Trophoblast cell (in vitro differentiated cells and primary cell): ENCODE measurements around the gene GP9.

ENCODE experiments used
- DNase-seq, 2 donors: peaks; one replicate each; pipeline ENCODE4 v3.0.0-alpha.2; 2016
- H2AFZ ChIP-seq: 2 replicates; pipeline ENCODE4 v1.6.1; 2013; ENCODE audit warnings: low read length, moderate library complexity, mild to moderate bottlenecking; ENCODE audit not compliant: insufficient read depth, poor library complexity
- H2AK5ac ChIP-seq: 2 replicates; pipeline ENCODE4 v1.6.1; 2013; ENCODE audit warnings: mild to moderate bottlenecking, low read length
- H2BK120ac ChIP-seq: 2 replicates; pipeline ENCODE4 v1.6.1; 2013; ENCODE audit warnings: low read length, mild to moderate bottlenecking, moderate library complexity; ENCODE audit not compliant: insufficient read depth, poor library complexity
- H2BK12ac ChIP-seq: 2 replicates; pipeline ENCODE4 v1.6.1; 2013; ENCODE audit warnings: mild to moderate bottlenecking, low read length, moderate library complexity
- H2BK5ac ChIP-seq: 2 replicates; pipeline ENCODE4 v1.6.1; 2013; ENCODE audit warnings: low read length, low read depth, moderate library complexity, mild to moderate bottlenecking; ENCODE audit not compliant: poor library complexity
- H3K14ac ChIP-seq: 2 replicates; pipeline ENCODE4 v1.6.1; 2013; ENCODE audit warnings: mild to moderate bottlenecking, low read length
- H3K18ac ChIP-seq: 2 replicates; pipeline ENCODE4 v1.6.1; 2013; ENCODE audit warnings: mild to moderate bottlenecking, low read length
- H3K23ac ChIP-seq: 2 replicates; pipeline ENCODE4 v1.6.1; 2013; ENCODE audit warnings: low read length
- H3K27ac ChIP-seq: 2 replicates; pipeline ENCODE4 v1.5.1; 2013; ENCODE audit warnings: low read depth, mild to moderate bottlenecking, inconsistent platforms, low read length, moderate library complexity
- H3K27me3 ChIP-seq: 2 replicates; pipeline ENCODE4 v1.6.1; 2013; ENCODE audit warnings: inconsistent platforms, mild to moderate bottlenecking, low read length, moderate library complexity; ENCODE audit not compliant: insufficient read depth
- H3K36me3 ChIP-seq, 2 experiments: 1 replicate in 1 of 2; 2 replicates in 1 of 2; pipeline ENCODE4 v1.6.1; 2013; ENCODE audit warnings: low read length in 2 of 2, mild to moderate bottlenecking in 2 of 2, moderate library complexity in 1 of 2; ENCODE audit not compliant: insufficient read depth in 2 of 2, control insufficient read depth in 1 of 2
- H3K4ac ChIP-seq: 2 replicates; pipeline ENCODE4 v1.6.1; 2013; ENCODE audit warnings: low read depth, mild to moderate bottlenecking, low read length, moderate library complexity
- H3K4me1 ChIP-seq, 2 experiments: 1 replicate in 1 of 2; 2 replicates in 1 of 2; pipeline ENCODE4 v1.6.1; 2013; ENCODE audit warnings: low read length in 2 of 2, mild to moderate bottlenecking in 2 of 2, moderate library complexity in 1 of 2; ENCODE audit not compliant: insufficient read depth in 2 of 2, control insufficient read depth in 1 of 2
- H3K4me2 ChIP-seq: 2 replicates; pipeline ENCODE4 v1.6.1; 2013; ENCODE audit warnings: inconsistent platforms, mild to moderate bottlenecking, low read length, moderate library complexity
- H3K4me3 ChIP-seq: 2 replicates; pipeline ENCODE4 v1.5.1; 2013; ENCODE audit warnings: mild to moderate bottlenecking, low read depth, low read length, inconsistent platforms
- H3K79me1 ChIP-seq: one replicate; pipeline ENCODE4 v1.6.1; 2013; ENCODE audit warnings: low read length
- H3K79me2 ChIP-seq: 2 replicates; pipeline ENCODE4 v1.6.1; 2013; ENCODE audit warnings: low read length, mild to moderate bottlenecking; ENCODE audit not compliant: control insufficient read depth, insufficient read depth, poor library complexity
- H3K9ac ChIP-seq: 2 replicates; pipeline ENCODE4 v1.6.1; 2013; ENCODE audit warnings: mild to moderate bottlenecking, low read length
- H3K9me3 ChIP-seq: 2 replicates; pipeline ENCODE4 v1.6.1; 2013; ENCODE audit warnings: low read depth, mild to moderate bottlenecking, control low read depth, inconsistent platforms, low read length; ENCODE audit not compliant: insufficient read depth
- H4K12ac ChIP-seq: 2 replicates; pipeline ENCODE4 v1.6.1; 2013; ENCODE audit warnings: low read depth, mild to moderate bottlenecking, low read length, moderate library complexity
- H4K8ac ChIP-seq: 2 replicates; pipeline ENCODE4 v1.6.1; 2013; ENCODE audit warnings: low read depth, mild to moderate bottlenecking, low read length, moderate library complexity
- H4K91ac ChIP-seq: one replicate; pipeline ENCODE4 v1.6.1; 2013; ENCODE audit warnings: low read depth, mild to moderate bottlenecking, low read length, moderate library complexity
- WGBS: extraction: QIAGEN DNeasy Blood & Tissue Kit; methylation state at CpG from one replicate; pipeline ENCODE4 v1.1.7; 2013; ENCODE audit warnings: missing lambda C conversion rate; ENCODE audit not compliant: insufficient read length, insufficient coverage; ENCODE audit errors: extremely low coverage; 5-methylcytosine and 5-hydroxymethylcytosine counted together

Gene GP9

DNA sequence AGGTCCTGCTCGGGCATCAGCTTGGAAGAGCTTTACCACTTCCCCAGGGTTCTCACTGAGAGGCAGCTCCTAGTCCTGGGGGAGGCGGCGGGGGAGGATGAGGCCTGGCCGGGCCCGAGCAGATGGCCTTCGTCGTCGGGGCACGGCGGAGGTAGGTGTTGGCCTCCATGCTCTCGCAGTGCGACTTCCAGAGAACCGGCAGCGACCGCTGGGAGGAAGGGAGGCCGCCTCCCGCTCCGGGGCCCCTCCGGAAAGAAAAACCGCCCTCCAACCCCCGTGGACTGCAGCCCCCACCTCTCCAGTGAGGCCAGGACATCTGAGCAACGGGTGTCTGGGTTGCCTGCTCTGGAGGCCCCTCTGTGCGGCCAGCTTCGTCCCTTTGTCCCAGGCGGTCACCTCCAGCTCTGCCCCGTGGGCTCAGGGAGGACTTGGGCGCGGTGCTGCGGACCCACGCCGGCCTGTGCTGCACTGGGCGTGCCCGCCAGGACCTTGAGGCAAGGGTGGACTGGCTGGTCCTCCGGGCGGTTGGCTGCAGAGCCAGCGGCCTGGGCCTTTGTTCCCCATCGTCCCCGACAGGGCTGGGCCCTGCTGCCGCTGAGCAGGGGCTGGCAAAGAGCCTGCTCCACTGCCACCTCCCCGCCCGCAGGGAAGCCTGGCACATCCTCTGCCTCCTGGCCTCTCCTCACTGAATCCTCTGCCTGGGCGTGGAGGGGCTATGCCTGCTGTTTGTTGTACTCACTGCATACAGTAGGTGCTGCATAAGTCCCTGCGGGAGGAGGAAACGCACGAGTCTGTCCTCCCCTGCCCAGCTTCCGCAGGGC is 13.6 kb upstream of the GP9 start:
- Histone ChIP-seq H2AK5ac (no peak overlapping the region), H3K4ac (no peak overlapping the region), H2AFZ (no peak overlapping the region), H4K91ac (no peak overlapping the region), H4K8ac (no peak overlapping the region), H3K9ac (no peak overlapping the region), H3K18ac (no peak overlapping the region), H2BK120ac (no peak overlapping the region), H3K4me1 (no peaks in the 10 kb centered on the region), H3K27me3 (no peaks in the 10 kb centered on the region), H2BK5ac (no peak overlapping the region), H3K79me2 (no peaks in the 10 kb centered on the region), H3K36me3 (no peaks in the 10 kb centered on the region), H3K27ac (no peak overlapping the region), H3K79me1 (no peaks in the 10 kb centered on the region), H4K12ac (no peak overlapping the region), H3K14ac (no peak overlapping the region), H3K4me2 (no peak overlapping the region), H2BK12ac (no peak overlapping the region), H3K23ac (no peak overlapping the region), H3K4me3 (no peak overlapping the region), H3K9me3 (peaks cover 8% of the 10 kb centered on the region)
- WGBS: no CpG with 5 or more reads among the region's 46 CpGs
- DNase-seq: no peak

DNA sequence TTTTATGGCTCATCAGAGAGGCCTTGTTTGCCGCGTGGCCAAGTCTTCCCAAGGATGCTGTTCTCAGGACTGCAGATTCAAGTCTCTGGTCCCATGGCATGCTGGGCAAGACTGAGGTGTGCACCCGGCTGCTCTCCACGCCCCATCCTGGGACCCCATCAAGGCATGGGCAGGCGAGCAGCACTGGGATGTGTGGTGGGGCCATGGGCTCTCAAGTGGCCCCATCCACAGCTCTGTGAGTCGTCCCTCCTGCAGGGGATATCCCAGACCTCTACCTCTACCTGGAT is 13.1 kb upstream of the GP9 start:
- no peak overlapping the region for H3K4me3 ChIP-seq
- no peak overlapping the region for H2AFZ ChIP-seq
- H2BK120ac ChIP-seq: no peak overlapping the region
- no peak overlapping the region for H2AK5ac ChIP-seq
- H3K79me2 ChIP-seq: no peaks in the 10 kb centered on the region
- no peak overlapping the region for H3K27ac ChIP-seq
- no peaks in the 10 kb centered on the region for H3K79me1 ChIP-seq
- H3K4ac ChIP-seq: no peak overlapping the region
- no peak overlapping the region for H4K12ac ChIP-seq
- H4K91ac ChIP-seq: no peak overlapping the region
- no peaks in the 10 kb centered on the region for H3K4me1 ChIP-seq
- no peaks in the 10 kb centered on the region for H3K27me3 ChIP-seq
- no peak overlapping the region for H3K4me2 ChIP-seq
- no CpG with 5 or more reads among the region's 6 CpGs for WGBS
- no peak for DNase-seq
- H2BK5ac ChIP-seq: no peak overlapping the region
- no peak overlapping the region for H3K18ac ChIP-seq
- no peak overlapping the region for H3K23ac ChIP-seq
- H4K8ac ChIP-seq: no peak overlapping the region
- no peak overlapping the region for H3K9ac ChIP-seq
- H2BK12ac ChIP-seq: no peak overlapping the region
- no peak overlapping the region for H3K14ac ChIP-seq
- H3K9me3 ChIP-seq: peaks cover 8% of the 10 kb centered on the region
- no peaks in the 10 kb centered on the region for H3K36me3 ChIP-seq

DNA sequence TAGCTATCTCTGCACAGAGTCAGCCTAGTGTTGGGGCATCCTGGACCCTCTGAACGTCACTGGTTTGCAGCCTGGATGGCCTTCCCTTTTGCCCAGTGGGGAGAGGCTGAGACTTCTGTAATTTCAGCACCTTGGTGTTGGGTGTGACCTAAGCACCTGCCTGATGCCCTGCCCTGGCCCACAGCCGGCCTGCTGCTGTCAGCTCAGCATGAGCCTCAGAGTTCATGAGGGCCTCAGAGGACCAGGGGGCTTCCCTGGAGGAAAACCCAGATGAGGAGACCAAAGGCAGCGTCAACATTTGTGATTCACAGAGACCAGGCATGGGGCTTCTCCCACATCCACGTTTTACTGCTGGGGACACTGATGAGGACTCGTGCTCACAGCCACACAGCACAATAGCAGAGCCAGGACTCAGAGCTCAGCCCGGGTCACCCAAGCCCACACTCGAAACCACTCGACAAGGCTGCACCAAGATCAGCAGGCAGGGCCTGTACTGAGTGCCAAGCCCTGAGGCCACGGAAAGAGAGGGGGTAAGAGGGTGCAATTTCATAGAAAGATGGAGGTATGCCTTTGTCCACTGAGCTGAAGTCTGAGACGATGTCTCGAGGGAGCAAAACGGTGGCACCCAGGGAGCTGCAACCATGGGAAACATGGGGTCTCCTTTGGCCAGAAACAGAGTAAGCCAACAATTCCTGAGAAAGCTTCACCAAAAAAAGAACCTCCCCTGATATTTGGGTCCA is 9.9 kb upstream of the GP9 start:
- Histone ChIP-seq H3K9me3 (peaks cover 8% of the 10 kb centered on the region), H2BK5ac (no peak overlapping the region), H3K79me1 (no peaks in the 10 kb centered on the region), H3K9ac (no peak overlapping the region), H2BK120ac (no peak overlapping the region), H3K36me3 (no peaks in the 10 kb centered on the region), H3K27me3 (no peaks in the 10 kb centered on the region), H3K23ac (no peak overlapping the region), H3K4me1 (no peaks in the 10 kb centered on the region), H3K4ac (no peak overlapping the region), H3K18ac (no peak overlapping the region), H4K12ac (no peak overlapping the region), H4K8ac (no peak overlapping the region), H3K79me2 (no peaks in the 10 kb centered on the region), H3K4me2 (no peak overlapping the region), H2AFZ (no peak overlapping the region), H2BK12ac (no peak overlapping the region), H3K4me3 (no peak overlapping the region), H3K27ac (no peak overlapping the region), H4K91ac (no peak overlapping the region), H2AK5ac (no peak overlapping the region), H3K14ac (no peak overlapping the region)
- WGBS: no CpG with 5 or more reads among the region's 12 CpGs
- no peak for DNase-seq

DNA sequence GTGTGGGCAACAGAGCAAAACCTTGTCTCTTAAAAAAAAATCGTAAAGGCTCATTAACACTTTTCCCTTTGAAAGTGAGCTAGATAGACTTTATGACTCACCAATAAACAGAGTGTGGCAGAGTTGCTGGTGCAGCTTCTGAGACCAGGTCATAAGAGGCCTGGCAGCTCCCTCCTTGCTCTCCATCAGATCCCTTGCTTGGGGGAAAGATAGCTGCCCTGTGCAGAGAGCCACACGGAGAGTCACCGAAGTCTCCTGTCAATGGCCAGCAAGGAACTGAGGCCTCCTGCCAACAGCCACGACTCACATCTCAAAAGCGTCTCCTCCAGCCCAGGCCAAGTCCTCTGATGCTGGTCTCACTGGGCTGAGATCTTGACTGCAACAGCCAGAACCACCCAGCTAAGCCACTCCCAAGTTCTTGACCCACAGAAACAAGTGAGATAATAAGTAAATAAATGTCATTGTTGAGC is 8.7 kb upstream of the GP9 start:
- Histone ChIP-seq H2AK5ac (no peak overlapping the region), H4K12ac (no peak overlapping the region), H3K4me1 (no peaks in the 10 kb centered on the region), H3K9me3 (peaks cover 6% of the 10 kb centered on the region), H4K8ac (no peak overlapping the region), H3K14ac (no peak overlapping the region), H3K9ac (no peak overlapping the region), H3K23ac (no peak overlapping the region), H2BK5ac (no peak overlapping the region), H2BK12ac (no peak overlapping the region), H3K18ac (no peak overlapping the region), H2AFZ (no peak overlapping the region), H3K36me3 (no peaks in the 10 kb centered on the region), H3K4me2 (no peak overlapping the region), H3K79me2 (no peaks in the 10 kb centered on the region), H3K4ac (no peak overlapping the region), H3K27ac (no peak overlapping the region), H3K79me1 (no peaks in the 10 kb centered on the region), H4K91ac (no peak overlapping the region), H2BK120ac (no peak overlapping the region), H3K27me3 (no peaks in the 10 kb centered on the region), H3K4me3 (no peak overlapping the region)
- DNase-seq: no peak
- no CpG with 5 or more reads among the region's 5 CpGs for WGBS
